ENCODE data around the gene KRT74.

GRCh38 chr12:52535574-52535973, 38.1 kb downstream of the KRT74 start:
- no peak for TF ChIP-seq POLR2AphosphoS5 (IDR thresholded peaks at IDR 0.05)
- no peak for TF ChIP-seq POLR2A (IDR thresholded peaks at IDR 0.05)
- TF ChIP-seq, protein P1, sequence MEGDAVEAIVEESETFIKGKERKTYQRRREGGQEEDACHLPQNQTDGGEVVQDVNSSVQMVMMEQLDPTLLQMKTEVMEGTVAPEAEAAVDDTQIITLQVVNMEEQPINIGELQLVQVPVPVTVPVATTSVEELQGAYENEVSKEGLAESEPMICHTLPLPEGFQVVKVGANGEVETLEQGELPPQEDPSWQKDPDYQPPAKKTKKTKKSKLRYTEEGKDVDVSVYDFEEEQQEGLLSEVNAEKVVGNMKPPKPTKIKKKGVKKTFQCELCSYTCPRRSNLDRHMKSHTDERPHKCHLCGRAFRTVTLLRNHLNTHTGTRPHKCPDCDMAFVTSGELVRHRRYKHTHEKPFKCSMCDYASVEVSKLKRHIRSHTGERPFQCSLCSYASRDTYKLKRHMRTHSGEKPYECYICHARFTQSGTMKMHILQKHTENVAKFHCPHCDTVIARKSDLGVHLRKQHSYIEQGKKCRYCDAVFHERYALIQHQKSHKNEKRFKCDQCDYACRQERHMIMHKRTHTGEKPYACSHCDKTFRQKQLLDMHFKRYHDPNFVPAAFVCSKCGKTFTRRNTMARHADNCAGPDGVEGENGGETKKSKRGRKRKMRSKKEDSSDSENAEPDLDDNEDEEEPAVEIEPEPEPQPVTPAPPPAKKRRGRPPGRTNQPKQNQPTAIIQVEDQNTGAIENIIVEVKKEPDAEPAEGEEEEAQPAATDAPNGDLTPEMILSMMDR (IDR thresholded peaks at IDR 0.05), result no peak
- TF ChIP-seq EP300 (IDR thresholded peaks at IDR 0.05), result no peak

Data from gastroesophageal sphincter (tissue), 3 donors.